SH-SY5Y (cell line): ENCODE data around the gene BRWD1.

Experiments used
- GATA2 ChIP-seq: IDR thresholded peaks from 2 replicates; pipeline ENCODE4 v1.6.1; 2011; ENCODE audit warnings: mild to moderate bottlenecking, low read depth, low read length
- GATA3 ChIP-seq: IDR thresholded peaks from 2 replicates; pipeline ENCODE4 v1.6.1; 2011; ENCODE audit warnings: low read depth, mild to moderate bottlenecking, low read length, moderate library complexity

DNA sequence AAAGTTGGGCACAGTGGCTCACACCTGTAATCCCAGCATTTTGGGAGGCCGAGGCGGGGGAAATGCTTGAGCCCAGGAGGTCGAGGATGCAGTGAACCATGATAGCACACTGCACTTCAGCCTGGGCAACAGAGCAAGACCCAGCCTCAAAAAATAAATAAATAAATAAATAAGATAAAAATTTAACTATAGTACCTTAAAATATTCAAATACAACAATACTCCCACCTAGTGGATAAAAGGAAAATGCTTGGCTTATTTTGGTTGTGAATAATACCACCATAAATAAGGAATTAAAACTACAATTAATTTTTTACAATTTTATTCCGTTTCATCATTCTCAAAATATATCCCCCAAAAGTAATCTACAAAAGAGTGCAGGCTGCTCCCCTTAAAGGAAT is 138.3 kb downstream of the BRWD1 start:
- no peak for TF ChIP-seq GATA3
- TF ChIP-seq GATA2 = no peak
